ENCODE measurements around the gene MIGA1. TPM values are rescaled to one million over a fixed set of nuclear protein-coding genes. Genes with fewer than 3 reads are reported as not detected.

Gene MIGA1
- total RNA-seq, 3 donors from 2014 or later (not counting 1 experiment from before 2014, with no cell fraction given): 13.6 to 16.9 (median 15.6) TPM

DNA sequence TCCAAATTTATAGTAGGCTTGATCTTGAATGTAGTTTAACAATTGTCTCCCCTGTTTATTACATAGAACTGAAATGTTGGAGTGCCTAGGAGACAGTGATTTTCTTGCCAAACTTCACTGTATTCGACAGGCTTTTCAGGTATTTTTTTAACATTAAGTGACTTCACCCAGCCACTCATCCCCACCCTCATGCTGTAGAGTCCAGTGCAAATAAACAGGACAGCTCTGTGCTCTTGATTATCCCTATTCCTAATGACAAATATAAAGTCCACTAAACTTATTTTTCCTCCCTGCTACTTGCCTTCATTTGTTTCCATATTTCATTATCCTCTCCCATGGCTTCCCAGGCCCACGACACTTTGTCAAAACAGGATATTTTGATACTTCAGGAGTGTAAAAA, 79.8 kb downstream of the MIGA1 start:
- Histone ChIP-seq H3K9me3 (ENCODE audit: control insufficient read depth, insufficient read depth, low read length) (no peaks in the 10 kb centered on the region), H3K27ac (ENCODE audit: low read length) (no peak overlapping the region), H3K4me3 (ENCODE audit: low read length) (no peak overlapping the region), H3K4me1 (ENCODE audit: control insufficient read depth, insufficient read depth, low read length) (no peaks in the 10 kb centered on the region), H3K27me3 (ENCODE audit: control insufficient read depth, insufficient read depth, low read length) (no peaks in the 10 kb centered on the region), H3K36me3 (ENCODE audit: control insufficient read depth, insufficient read depth, low read length) (peaks cover 22% of the 10 kb centered on the region)
- Mint-ChIP-seq H3K9me3 (peaks cover 5 to 8% of the 10 kb centered on the region in 2 donors), H3K4me3 (no peak overlapping the region), H3K36me3 (peaks cover 12% of the 10 kb centered on the region), H3K27me3 (ENCODE audit: low read depth in 2 of 2) (no peaks in the 10 kb centered on the region), H3K4me1 (peaks cover 20 to 26% of the 10 kb centered on the region in 2 donors), H3K27ac (no peak overlapping the region)
- DNase-seq (no peak), ATAC-seq (no peak)
- WGBS (ENCODE audit: insufficient coverage): 100% methylated on average over 1 of the region's 2 CpGs
- TF ChIP-seq, protein P1, sequence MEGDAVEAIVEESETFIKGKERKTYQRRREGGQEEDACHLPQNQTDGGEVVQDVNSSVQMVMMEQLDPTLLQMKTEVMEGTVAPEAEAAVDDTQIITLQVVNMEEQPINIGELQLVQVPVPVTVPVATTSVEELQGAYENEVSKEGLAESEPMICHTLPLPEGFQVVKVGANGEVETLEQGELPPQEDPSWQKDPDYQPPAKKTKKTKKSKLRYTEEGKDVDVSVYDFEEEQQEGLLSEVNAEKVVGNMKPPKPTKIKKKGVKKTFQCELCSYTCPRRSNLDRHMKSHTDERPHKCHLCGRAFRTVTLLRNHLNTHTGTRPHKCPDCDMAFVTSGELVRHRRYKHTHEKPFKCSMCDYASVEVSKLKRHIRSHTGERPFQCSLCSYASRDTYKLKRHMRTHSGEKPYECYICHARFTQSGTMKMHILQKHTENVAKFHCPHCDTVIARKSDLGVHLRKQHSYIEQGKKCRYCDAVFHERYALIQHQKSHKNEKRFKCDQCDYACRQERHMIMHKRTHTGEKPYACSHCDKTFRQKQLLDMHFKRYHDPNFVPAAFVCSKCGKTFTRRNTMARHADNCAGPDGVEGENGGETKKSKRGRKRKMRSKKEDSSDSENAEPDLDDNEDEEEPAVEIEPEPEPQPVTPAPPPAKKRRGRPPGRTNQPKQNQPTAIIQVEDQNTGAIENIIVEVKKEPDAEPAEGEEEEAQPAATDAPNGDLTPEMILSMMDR (IDR thresholded peaks at IDR 0.05): no peak
- intact Hi-C loops (cut with micrococcal nuclease): no loop called here

DNA sequence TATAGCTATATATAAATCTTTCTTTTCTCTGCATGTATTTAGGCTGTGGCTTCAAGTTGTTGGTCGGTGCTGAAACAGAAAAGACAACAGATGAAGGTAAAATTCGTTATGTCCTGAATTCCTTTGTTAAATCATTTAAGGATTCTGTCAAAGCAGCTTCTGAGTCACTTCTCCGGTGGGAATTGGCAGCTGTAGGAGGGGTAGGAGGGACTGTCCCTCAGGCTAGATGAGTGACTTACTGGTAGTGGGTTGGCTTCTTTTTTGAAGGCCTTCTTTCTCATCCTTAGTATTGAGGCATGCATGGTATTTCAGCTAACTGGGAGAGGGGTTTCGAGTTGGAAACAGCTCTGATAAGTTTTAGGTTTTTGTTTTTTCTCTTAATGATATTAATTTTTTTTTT, 86.8 kb downstream of the MIGA1 start:
- Histone ChIP-seq H3K4me3 (ENCODE audit: low read length) (no peak overlapping the region), H3K4me1 (ENCODE audit: control insufficient read depth, insufficient read depth, low read length) (no peaks in the 10 kb centered on the region), H3K36me3 (ENCODE audit: control insufficient read depth, insufficient read depth, low read length) (peaks cover 24% of the 10 kb centered on the region), H3K27ac (ENCODE audit: low read length) (no peak overlapping the region), H3K27me3 (ENCODE audit: control insufficient read depth, insufficient read depth, low read length) (no peaks in the 10 kb centered on the region), H3K9me3 (ENCODE audit: control insufficient read depth, insufficient read depth, low read length) (no peaks in the 10 kb centered on the region)
- Mint-ChIP-seq H3K27me3 (ENCODE audit: low read depth in 2 of 2) (no peaks in the 10 kb centered on the region), H3K4me1 (no peaks in the 10 kb centered on the region), H3K4me3 (no peak overlapping the region), H3K27ac (no peak overlapping the region), H3K9me3 (no peaks in the 10 kb centered on the region), H3K36me3 (peaks cover 11% of the 10 kb centered on the region)
- intact Hi-C loops (cut with micrococcal nuclease): no loop called here
- 98% methylated on average over 4 of the region's 4 CpGs for WGBS (ENCODE audit: insufficient coverage)
- TF ChIP-seq, protein P1 (IDR thresholded peaks at IDR 0.05): no peak
- ATAC-seq (no peak), DNase-seq (no peak)

DNA sequence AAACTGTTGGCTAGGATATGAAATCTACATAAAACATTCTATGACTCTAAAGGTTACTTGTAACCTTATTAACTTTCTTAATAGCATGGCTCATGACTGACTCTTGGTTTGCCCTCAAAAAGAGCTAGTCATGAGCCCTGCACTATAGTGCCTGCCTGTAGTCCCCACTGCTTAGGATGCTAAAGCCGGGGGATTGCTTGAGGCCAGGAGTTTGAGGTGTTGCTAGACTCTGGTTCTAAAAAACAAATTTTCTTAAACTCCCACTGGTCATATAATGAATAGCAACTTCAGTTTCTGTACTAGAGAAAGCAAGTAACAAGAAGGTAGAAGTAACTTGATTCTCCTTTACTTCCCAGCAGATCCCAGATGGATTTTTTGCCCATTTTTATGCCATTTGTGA, 93.2 kb downstream of the MIGA1 start:
- intact Hi-C loops (cut with micrococcal nuclease): no loop called here
- Histone ChIP-seq H3K27me3 (ENCODE audit: control insufficient read depth, insufficient read depth, low read length) (no peaks in the 10 kb centered on the region), H3K9me3 (ENCODE audit: control insufficient read depth, insufficient read depth, low read length) (no peaks in the 10 kb centered on the region), H3K36me3 (ENCODE audit: control insufficient read depth, insufficient read depth, low read length) (peaks cover 22% of the 10 kb centered on the region), H3K4me1 (ENCODE audit: control insufficient read depth, insufficient read depth, low read length) (no peaks in the 10 kb centered on the region), H3K4me3 (ENCODE audit: low read length) (no peak overlapping the region), H3K27ac (ENCODE audit: low read length) (no peak overlapping the region)
- Mint-ChIP-seq H3K27ac (no peak overlapping the region), H3K36me3 (peaks cover 6% of the 10 kb centered on the region), H3K4me3 (no peak overlapping the region), H3K4me1 (no peaks in the 10 kb centered on the region), H3K9me3 (no peaks in the 10 kb centered on the region), H3K27me3 (ENCODE audit: low read depth in 2 of 2) (no peaks in the 10 kb centered on the region)
- DNase-seq (no peak), ATAC-seq (no peak)
- WGBS (ENCODE audit: insufficient coverage): no CpG with 5 or more reads among the region's 1 CpG
- TF ChIP-seq, protein P1 (IDR thresholded peaks at IDR 0.05): no peak

DNA sequence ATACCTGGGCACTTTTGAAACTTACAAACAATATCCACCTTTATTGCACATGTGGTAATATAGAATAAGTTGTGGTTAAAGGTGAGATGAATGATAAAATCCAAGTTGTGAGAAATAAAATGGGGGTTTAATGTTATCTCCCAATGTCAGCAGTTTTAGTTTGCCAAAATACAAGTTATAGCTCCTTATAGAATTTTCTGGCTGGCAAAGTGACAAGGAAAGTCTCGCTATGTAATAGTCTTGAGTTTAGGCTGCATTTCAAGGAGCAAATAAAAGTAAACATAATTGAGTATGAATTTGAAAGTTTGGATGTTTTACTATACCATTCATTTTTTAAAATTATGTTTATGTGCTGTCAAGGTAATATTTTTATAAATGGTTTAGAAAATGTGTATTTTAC, 94.0 kb downstream of the MIGA1 start:
- H3K27me3 ChIP-seq (ENCODE audit: control insufficient read depth, insufficient read depth, low read length): no peaks in the 10 kb centered on the region
- Mint-ChIP-seq H3K4me1 (no peaks in the 10 kb centered on the region), H3K4me3 (no peak overlapping the region), H3K36me3 (peaks cover 4% of the 10 kb centered on the region), H3K9me3 (no peaks in the 10 kb centered on the region), H3K27ac (no peak overlapping the region), H3K27me3 (ENCODE audit: low read depth in 2 of 2) (no peaks in the 10 kb centered on the region)
- peaks cover 16% of the 10 kb centered on the region for H3K36me3 ChIP-seq (ENCODE audit: control insufficient read depth, insufficient read depth, low read length)
- no peaks in the 10 kb centered on the region for H3K4me1 ChIP-seq (ENCODE audit: control insufficient read depth, insufficient read depth, low read length)
- ATAC-seq: no peak
- 100% methylated on average over 1 of the region's 1 CpG for WGBS (ENCODE audit: insufficient coverage)
- no peak for DNase-seq
- H3K9me3 ChIP-seq (ENCODE audit: control insufficient read depth, insufficient read depth, low read length): no peaks in the 10 kb centered on the region
- no peak overlapping the region for H3K4me3 ChIP-seq (ENCODE audit: low read length)
- H3K27ac ChIP-seq (ENCODE audit: low read length): no peak overlapping the region
- TF ChIP-seq, protein P1 (IDR thresholded peaks at IDR 0.05): no peak
- intact Hi-C loops (cut with micrococcal nuclease): no loop called here

All from natural killer cell (primary cell).